DOHH2 (cell line): ENCODE data around the gene NAV2.

Source experiments
- EZH2phosphoT487 ChIP-seq: fragments of 200-600 bp; sonication (generic); IDR thresholded peaks from 2 replicates; pipeline ENCODE4 v1.6.1; 2017; ENCODE audit warnings: borderline replicate concordance, mild to moderate bottlenecking, antibody characterized with exemption, low read length, moderate library complexity, mixed read lengths
- TF ChIP-seq, protein P1 (sequence below): fragments of 200-600 bp; sonication (generic); IDR thresholded peaks from one replicate; pipeline ENCODE4 v1.5.1; 2014; ENCODE audit warnings: antibody characterized with exemption, mild to moderate bottlenecking, low read depth, low read length; ENCODE audit not compliant: poor library complexity, severe bottlenecking

DNA sequence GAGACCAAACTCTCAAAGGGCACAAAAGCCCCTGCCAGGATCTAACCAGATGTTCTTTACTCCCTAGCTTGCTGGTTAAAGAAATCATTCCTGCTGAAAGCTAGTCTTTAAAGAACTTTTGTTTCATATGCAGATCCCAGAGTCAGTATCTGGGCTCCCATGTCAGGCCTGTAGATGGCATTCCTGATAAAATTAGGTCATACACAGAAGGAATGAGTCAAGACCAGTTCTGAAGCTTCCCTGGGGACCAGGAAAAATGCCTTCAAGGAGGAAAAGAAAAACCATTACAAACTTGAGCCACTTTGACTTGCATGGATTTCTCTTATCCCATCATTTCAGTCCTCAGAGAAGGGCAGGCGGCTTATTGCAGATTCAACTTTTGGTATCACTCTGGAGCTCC is 441.7 kb downstream of the NAV2 start:
- TF ChIP-seq, protein P1, sequence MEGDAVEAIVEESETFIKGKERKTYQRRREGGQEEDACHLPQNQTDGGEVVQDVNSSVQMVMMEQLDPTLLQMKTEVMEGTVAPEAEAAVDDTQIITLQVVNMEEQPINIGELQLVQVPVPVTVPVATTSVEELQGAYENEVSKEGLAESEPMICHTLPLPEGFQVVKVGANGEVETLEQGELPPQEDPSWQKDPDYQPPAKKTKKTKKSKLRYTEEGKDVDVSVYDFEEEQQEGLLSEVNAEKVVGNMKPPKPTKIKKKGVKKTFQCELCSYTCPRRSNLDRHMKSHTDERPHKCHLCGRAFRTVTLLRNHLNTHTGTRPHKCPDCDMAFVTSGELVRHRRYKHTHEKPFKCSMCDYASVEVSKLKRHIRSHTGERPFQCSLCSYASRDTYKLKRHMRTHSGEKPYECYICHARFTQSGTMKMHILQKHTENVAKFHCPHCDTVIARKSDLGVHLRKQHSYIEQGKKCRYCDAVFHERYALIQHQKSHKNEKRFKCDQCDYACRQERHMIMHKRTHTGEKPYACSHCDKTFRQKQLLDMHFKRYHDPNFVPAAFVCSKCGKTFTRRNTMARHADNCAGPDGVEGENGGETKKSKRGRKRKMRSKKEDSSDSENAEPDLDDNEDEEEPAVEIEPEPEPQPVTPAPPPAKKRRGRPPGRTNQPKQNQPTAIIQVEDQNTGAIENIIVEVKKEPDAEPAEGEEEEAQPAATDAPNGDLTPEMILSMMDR, result no peak
- no peak for TF ChIP-seq EZH2phosphoT487
